SK-N-SH (cell line): ENCODE measurements around the gene WBP11. TPM values are rescaled to one million over a fixed set of nuclear protein-coding genes. Genes with fewer than 3 reads are reported as not detected.
"Not testable (repeated sequence)": the region's sequence is repeated elsewhere in the genome, so short reads cannot be mapped to it uniquely, and the experiment has no call there.

Experiments
- CTCF ChIA-PET: fragments of 300-600, 350-600 bp; formaldehyde crosslinking; extraction: SDS; loops from one replicate; lab custom pipeline; 2021; lab: Yijun Ruan, JAX
- POLR2A ChIA-PET: fragments of 350-600 bp; sonication (Branson Sonifier 250); formaldehyde crosslinking; extraction: SDS; loops from one replicate; lab custom pipeline; 2020; ENCODE audit warnings: antibody characterized with exemption, inconsistent platforms; lab: Yijun Ruan, JAX
- DNase-seq: peaks from one replicate; pipeline ENCODE4 v3.0.0; 2012
- H2AFZ ChIP-seq: fragments of 200-600 bp; sonication (generic); 2 replicates; pipeline ENCODE4 v1.8.1; 2016; ENCODE audit warnings: antibody characterized with exemption, mild to moderate bottlenecking, low read depth
- H3F3A ChIP-seq: fragments of 200-600 bp; sonication (generic); replicated peaks from 2 replicates; pipeline ENCODE3; 2016; ENCODE audit warnings: antibody characterized with exemption, mild to moderate bottlenecking; ENCODE audit not compliant: insufficient read depth
- H3K27ac ChIP-seq, 2 experiments: fragments of 200-500 bp in 1 of 2; fragments of 200-600 bp in 1 of 2; sonication (Bioruptor generic) in 1 of 2; sonication (generic), shearing (Covaris generic) in 1 of 2; 2 replicates each; pipeline versions ENCODE4 v1.5.1 to v1.6.1; 2014 to 2016; ENCODE audit warnings: low read depth in 2 of 2, inconsistent platforms in 1 of 2, low read length in 1 of 2, mild to moderate bottlenecking in 1 of 2, mixed read lengths in 1 of 2
- H3K27me3 ChIP-seq: fragments of 200-600 bp; sonication (generic), shearing (Covaris generic); 2 replicates; pipeline ENCODE4 v1.6.1; 2016; ENCODE audit warnings: mixed run types; ENCODE audit not compliant: insufficient read depth
- H3K36me3 ChIP-seq, 2 experiments: fragments of 200-500 bp in 1 of 2; fragments of 200-600 bp in 1 of 2; sonication (Bioruptor generic) in 1 of 2; sonication (generic) in 1 of 2; replicated peaks in 1 of 2; 2 replicates each; pipeline versions ENCODE3 to v1.5.1; 2014 to 2016; ENCODE audit warnings: low read length in 1 of 2, mild to moderate bottlenecking in 1 of 2; ENCODE audit not compliant: insufficient read depth in 2 of 2, control insufficient read depth in 1 of 2
- H3K4me1 ChIP-seq, 2 experiments: fragments of 200-500 bp in 1 of 2; fragments of 200-600 bp in 1 of 2; sonication (Bioruptor generic) in 1 of 2; sonication (generic), shearing (Covaris generic) in 1 of 2; 2 replicates each; pipeline versions ENCODE4 v1.5.1 to v1.6.1; 2014 to 2016; ENCODE audit warnings: low read depth in 1 of 2, low read length in 1 of 2, mixed run types in 1 of 2; ENCODE audit not compliant: insufficient read depth in 2 of 2, control insufficient read depth in 1 of 2
- H3K4me2 ChIP-seq: fragments of 200-600 bp; sonication (generic), shearing (Covaris generic); 2 replicates; pipeline ENCODE4 v1.6.1; 2017; ENCODE audit warnings: mixed run types
- H3K4me3 ChIP-seq, 2 experiments: fragments of 200-500 bp in 1 of 2; fragments of 200-600 bp in 1 of 2; sonication (Bioruptor generic) in 1 of 2; sonication (generic), shearing (Covaris generic) in 1 of 2; 2 replicates each; pipeline versions ENCODE4 v1.5.1 to v1.8.1; 2014 to 2016; ENCODE audit warnings: low read depth in 2 of 2, inconsistent platforms in 1 of 2, low read length in 1 of 2, mild to moderate bottlenecking in 1 of 2, mixed read lengths in 1 of 2, moderate library complexity in 1 of 2
- H3K79me2 ChIP-seq: fragments of 200-600 bp; sonication (generic); 2 replicates; pipeline ENCODE4 v1.8.1; 2017; ENCODE audit warnings: mild to moderate bottlenecking; ENCODE audit not compliant: insufficient read depth
- H3K9ac ChIP-seq: fragments of 200-600 bp; sonication (generic); 2 replicates; pipeline ENCODE4 v1.6.1; 2017; ENCODE audit warnings: mixed run types
- H3K9me2 ChIP-seq: fragments of 200-600 bp; sonication (generic); 2 replicates; pipeline ENCODE4 v1.6.1; 2017; ENCODE audit warnings: mixed run types
- H3K9me3 ChIP-seq: fragments of 200-600 bp; sonication (generic); 2 replicates; pipeline ENCODE4 v1.6.1; 2017; ENCODE audit warnings: mixed run types, mild to moderate bottlenecking, moderate library complexity
- H4K20me1 ChIP-seq: fragments of 200-600 bp; sonication (generic); 2 replicates; pipeline ENCODE4 v1.6.1; 2017; ENCODE audit warnings: mild to moderate bottlenecking, mixed run types; ENCODE audit not compliant: insufficient read depth
- CTCF ChIP-seq: fragments of 200-600 bp; sonication (generic); IDR thresholded peaks from 2 replicates; pipeline ENCODE4 v1.6.1; 2017; ENCODE audit warnings: antibody characterized with exemption, mild to moderate bottlenecking, moderate library complexity
- GATA2 ChIP-seq: sonication (generic); formaldehyde crosslinking; IDR thresholded peaks from 2 replicates; pipeline ENCODE4 v1.5.0; 2020; ENCODE audit warnings: mild to moderate bottlenecking, missing genetic modification reagents
- IRF3 ChIP-seq: fragments of 150-350 bp; IDR thresholded peaks from 2 replicates; pipeline ENCODE4 v1.6.1; 2016; ENCODE audit warnings: mild to moderate bottlenecking, low read depth, low read length
- MXI1 ChIP-seq: IDR thresholded peaks from 2 replicates; pipeline ENCODE4 v1.6.1; 2012; ENCODE audit warnings: mild to moderate bottlenecking, low read depth, low read length, improper control_type of control experiment
- WGBS: methylation state at CpG from one replicate; pipeline ENCODE4 v1.1.6; 2017; ENCODE audit warnings: low lambda C conversion rate; 5-methylcytosine and 5-hydroxymethylcytosine counted together
- polyA plus RNA-seq, 3 experiments: library from polyadenylated mRNA; depleted of rRNA; stranded (reverse); fragments of >200 nt; gene quantifications; 2 replicates each; pipeline ENCODE4 v1.2.3, GENCODE V29; 2012

Gene WBP11
- polyA plus RNA-seq, 1 of the 3 experiments (the other 2 are of a cell fraction): 18.7 TPM

DNA sequence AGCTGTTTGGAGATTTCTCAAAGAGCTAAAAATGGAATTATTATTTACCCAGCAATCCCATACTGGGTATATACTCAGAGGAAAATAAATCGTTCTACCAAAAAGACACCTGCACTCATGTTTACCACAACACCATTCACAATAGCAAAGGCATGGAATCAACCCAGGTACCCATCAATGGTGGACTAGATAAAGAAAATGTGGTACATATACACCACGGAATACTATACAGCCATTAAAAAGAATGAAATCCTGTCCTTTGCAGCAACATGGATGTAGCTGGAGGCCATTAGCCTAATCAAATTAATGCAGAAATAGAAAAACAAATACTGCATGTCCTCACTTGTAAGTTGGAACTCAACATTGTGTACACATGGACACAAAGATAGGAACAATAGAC lies 37.9 kb downstream of the WBP11 start:
- ChIA-PET POLR2A (no interaction called here), CTCF (no interaction called here)
- H3K9ac ChIP-seq: no peak overlapping the region
- H3F3A ChIP-seq: peaks cover 23% of the 10 kb centered on the region
- no peak overlapping the region for H3K4me2 ChIP-seq
- no peak overlapping the region for H3K27ac ChIP-seq
- H3K79me2 ChIP-seq: peaks cover 70% of the 10 kb centered on the region
- 98% methylated on average over 2 of the region's 2 CpGs for WGBS
- no peak overlapping the region for H3K4me3 ChIP-seq
- DNase-seq: no peak
- peaks cover 23% of the 10 kb centered on the region; the same call in 1 of the 2 replicates for H4K20me1 ChIP-seq
- no peak overlapping the region for H2AFZ ChIP-seq
- peaks cover 9 to 54% of the 10 kb centered on the region in 2 experiments for H3K36me3 ChIP-seq
- 0 out of 2 replicates have a peak, but pooled peaks cover 3% of the 10 kb centered on the region for H3K9me2 ChIP-seq
- no peaks in the 10 kb centered on the region for H3K27me3 ChIP-seq
- H3K9me3 ChIP-seq: no peaks in the 10 kb centered on the region
- TF ChIP-seq IRF3 (no peak), MXI1 (no peak), CTCF (no peak)
- peaks cover 8 to 11% of the 10 kb centered on the region in 2 experiments; a peak in 3 of 4 replicates for H3K4me1 ChIP-seq

GRCh38 chr12:14759711-14760280 lies 43.5 kb downstream of the WBP11 start:
- Histone ChIP-seq H3K79me2 (peaks cover 15% of the 10 kb centered on the region), H3K36me3 (peaks cover 5 to 21% of the 10 kb centered on the region in 2 experiments)
- H3K27ac ChIP-seq, H3K9me2 ChIP-seq, H3K9ac ChIP-seq, H3K4me2 ChIP-seq, POLR2A ChIA-PET, H3K9me3 ChIP-seq, H2AFZ ChIP-seq, H3K27me3 ChIP-seq, DNase-seq, H3K4me1 ChIP-seq, H3K4me3 ChIP-seq, CTCF ChIA-PET, H4K20me1 ChIP-seq, H3F3A ChIP-seq: not testable (repeated sequence)
- WGBS: 87% methylated on average over 6 of the region's 6 CpGs

DNA sequence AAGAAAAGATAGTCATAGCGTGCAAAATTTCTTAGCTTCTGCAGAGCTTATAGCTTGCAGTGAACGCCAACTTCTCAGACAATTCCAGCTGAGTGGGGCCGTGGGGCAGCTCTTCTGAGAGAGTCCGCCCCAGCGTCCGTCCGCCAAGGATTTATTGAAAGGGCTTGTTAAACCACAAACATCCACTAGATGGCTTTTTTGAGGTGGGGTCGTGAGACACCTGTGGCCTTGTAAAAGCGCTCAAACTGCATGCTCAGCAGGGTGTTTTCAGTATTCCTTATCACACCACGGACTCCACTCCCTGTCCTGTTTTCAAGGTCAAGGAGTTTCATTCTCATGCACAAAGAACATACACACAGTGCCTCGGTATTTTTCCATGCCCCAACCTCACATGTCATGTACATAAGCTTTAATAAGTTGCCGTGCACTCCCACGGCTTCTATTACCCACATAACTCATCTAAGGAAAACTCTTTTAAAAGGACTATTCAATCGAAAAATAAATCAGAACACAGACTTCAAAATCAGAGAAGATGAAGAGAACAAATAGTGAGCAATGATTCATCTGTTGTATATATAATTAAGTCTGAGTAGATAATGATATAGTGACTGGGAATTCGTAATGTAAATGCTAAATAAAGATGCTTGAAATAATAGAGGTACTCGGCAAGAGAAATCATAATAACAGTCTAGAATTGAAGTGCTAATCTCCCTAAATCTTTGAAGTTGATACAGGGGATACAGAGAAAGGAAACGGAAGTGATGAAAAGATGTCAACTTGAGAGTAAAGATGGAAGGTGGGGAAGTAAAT lies 46.7 kb downstream of the WBP11 start:
- Histone ChIP-seq H3K9me2 (no peaks in the 10 kb centered on the region), H2AFZ (no peak overlapping the region), H3K27ac (no peak overlapping the region), H3K79me2 (no peaks in the 10 kb centered on the region), H3F3A (no peaks in the 10 kb centered on the region), H3K9ac (no peak overlapping the region), H3K4me3 (no peak overlapping the region), H3K36me3 (peaks cover 0 to 1% of the 10 kb centered on the region in 2 experiments), H3K4me1 (no peaks in the 10 kb centered on the region), H4K20me1 (no peaks in the 10 kb centered on the region), H3K27me3 (no peaks in the 10 kb centered on the region), H3K9me3 (no peaks in the 10 kb centered on the region), H3K4me2 (no peak overlapping the region)
- CTCF ChIA-PET: interaction anchor here (0.8 to 1.9 kb wide), 3 partner anchors 13 to 240 kb away, joined by 3 to 7 read pairs (median 4); a partner anchor contains a TSS
- peak; percentile 22 for DNase-seq
- no peak for TF ChIP-seq GATA2 (CRISPR knock-in tag)
- peak; percentile 25; the same call in 1 of the 2 replicates for TF ChIP-seq CTCF
- 75% methylated on average over 16 of the region's 17 CpGs for WGBS
- POLR2A ChIA-PET: no interaction called here
